ENCODE data around the gene KLRF2.
A peak's percentile ranks its signal among the peaks of the same experiment; 100 is the strongest.

KLRF2 gene

DNA sequence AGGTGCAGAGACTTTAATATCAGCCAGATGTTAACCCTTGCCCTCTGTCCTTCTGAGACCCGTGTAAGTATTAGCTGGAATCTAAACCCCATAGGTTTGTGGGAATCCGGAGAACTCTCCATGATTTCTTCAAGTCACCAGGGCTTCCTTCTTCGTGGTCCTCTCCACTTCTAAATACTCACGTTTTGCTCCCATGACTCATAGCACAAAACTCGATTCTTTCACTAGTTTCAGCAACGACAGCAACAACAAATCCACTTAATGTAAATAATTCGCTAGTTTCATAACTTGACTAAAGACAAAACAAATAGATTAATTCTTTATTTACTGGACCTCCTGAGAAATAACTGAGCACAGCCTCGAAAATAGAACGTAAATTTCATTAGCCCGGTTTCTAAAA lies 55.3 kb downstream of the KLRF2 start:
- Histone ChIP-seq H3K27ac (replicated peaks) (no peak overlapping the region), H3K4me3 (replicated peaks; ENCODE audit: insufficient read depth, low read length) (no peak overlapping the region), H3K27me3 (ENCODE audit: insufficient read depth, poor library complexity, severe bottlenecking) (no peaks in the 10 kb centered on the region)
- no peak for DNase-seq (ENCODE audit: low read depth in 1 of 2, low spot score in 1 of 2)
- TF ChIP-seq, protein P1, sequence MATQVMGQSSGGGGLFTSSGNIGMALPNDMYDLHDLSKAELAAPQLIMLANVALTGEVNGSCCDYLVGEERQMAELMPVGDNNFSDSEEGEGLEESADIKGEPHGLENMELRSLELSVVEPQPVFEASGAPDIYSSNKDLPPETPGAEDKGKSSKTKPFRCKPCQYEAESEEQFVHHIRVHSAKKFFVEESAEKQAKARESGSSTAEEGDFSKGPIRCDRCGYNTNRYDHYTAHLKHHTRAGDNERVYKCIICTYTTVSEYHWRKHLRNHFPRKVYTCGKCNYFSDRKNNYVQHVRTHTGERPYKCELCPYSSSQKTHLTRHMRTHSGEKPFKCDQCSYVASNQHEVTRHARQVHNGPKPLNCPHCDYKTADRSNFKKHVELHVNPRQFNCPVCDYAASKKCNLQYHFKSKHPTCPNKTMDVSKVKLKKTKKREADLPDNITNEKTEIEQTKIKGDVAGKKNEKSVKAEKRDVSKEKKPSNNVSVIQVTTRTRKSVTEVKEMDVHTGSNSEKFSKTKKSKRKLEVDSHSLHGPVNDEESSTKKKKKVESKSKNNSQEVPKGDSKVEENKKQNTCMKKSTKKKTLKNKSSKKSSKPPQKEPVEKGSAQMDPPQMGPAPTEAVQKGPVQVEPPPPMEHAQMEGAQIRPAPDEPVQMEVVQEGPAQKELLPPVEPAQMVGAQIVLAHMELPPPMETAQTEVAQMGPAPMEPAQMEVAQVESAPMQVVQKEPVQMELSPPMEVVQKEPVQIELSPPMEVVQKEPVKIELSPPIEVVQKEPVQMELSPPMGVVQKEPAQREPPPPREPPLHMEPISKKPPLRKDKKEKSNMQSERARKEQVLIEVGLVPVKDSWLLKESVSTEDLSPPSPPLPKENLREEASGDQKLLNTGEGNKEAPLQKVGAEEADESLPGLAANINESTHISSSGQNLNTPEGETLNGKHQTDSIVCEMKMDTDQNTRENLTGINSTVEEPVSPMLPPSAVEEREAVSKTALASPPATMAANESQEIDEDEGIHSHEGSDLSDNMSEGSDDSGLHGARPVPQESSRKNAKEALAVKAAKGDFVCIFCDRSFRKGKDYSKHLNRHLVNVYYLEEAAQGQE (IDR thresholded peaks at IDR 0.05; ENCODE audit: insufficient replicate concordance, low read depth), result no peak
- TF ChIP-seq SPI1 (IDR thresholded peaks at IDR 0.05; ENCODE audit: borderline replicate concordance, low read depth) (no peak), GABPA (IDR thresholded peaks at IDR 0.05; ENCODE audit: low read depth) (no peak), POLR2AphosphoS5 (IDR thresholded peaks at IDR 0.05; ENCODE audit: low read depth) (no peak)
- TF ChIP-seq, protein P2, sequence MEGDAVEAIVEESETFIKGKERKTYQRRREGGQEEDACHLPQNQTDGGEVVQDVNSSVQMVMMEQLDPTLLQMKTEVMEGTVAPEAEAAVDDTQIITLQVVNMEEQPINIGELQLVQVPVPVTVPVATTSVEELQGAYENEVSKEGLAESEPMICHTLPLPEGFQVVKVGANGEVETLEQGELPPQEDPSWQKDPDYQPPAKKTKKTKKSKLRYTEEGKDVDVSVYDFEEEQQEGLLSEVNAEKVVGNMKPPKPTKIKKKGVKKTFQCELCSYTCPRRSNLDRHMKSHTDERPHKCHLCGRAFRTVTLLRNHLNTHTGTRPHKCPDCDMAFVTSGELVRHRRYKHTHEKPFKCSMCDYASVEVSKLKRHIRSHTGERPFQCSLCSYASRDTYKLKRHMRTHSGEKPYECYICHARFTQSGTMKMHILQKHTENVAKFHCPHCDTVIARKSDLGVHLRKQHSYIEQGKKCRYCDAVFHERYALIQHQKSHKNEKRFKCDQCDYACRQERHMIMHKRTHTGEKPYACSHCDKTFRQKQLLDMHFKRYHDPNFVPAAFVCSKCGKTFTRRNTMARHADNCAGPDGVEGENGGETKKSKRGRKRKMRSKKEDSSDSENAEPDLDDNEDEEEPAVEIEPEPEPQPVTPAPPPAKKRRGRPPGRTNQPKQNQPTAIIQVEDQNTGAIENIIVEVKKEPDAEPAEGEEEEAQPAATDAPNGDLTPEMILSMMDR (IDR thresholded peaks at IDR 0.05; ENCODE audit: insufficient read depth, low read length), result no peak

DNA sequence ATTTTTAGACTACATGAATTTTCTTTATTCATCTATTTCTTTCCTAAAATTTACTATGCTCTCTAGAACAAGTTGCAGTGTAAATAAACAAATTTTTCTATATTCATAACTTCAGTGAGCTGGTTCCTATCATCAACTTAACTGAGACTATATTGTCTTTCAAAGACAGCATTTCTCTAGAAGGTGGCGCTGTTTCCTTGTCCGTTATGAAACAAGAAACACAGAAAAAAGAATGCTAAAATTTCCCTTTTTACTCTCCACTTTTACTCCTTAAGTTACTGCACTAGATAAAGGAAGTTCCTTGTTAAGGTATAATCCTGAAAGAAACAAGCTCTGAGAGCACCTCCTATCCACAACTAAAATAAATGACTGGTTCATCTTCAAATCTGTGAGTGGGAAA lies 59.1 kb downstream of the KLRF2 start:
- Histone ChIP-seq H3K27ac (replicated peaks) (no peak overlapping the region), H3K4me3 (replicated peaks; ENCODE audit: insufficient read depth, low read length) (no peak overlapping the region), H3K27me3 (ENCODE audit: insufficient read depth, poor library complexity, severe bottlenecking) (no peaks in the 10 kb centered on the region)
- DNase-seq (ENCODE audit: low read depth in 1 of 2, low spot score in 1 of 2), result peak in 1 of 2 experiments; percentile 54
- no peak for TF ChIP-seq SPI1 (IDR thresholded peaks at IDR 0.05; ENCODE audit: borderline replicate concordance, low read depth)
- TF ChIP-seq, protein P2 (IDR thresholded peaks at IDR 0.05; ENCODE audit: insufficient read depth, low read length), result peak; percentile 38

GRCh38 chr12:9941838-9942237 lies 60.5 kb downstream of the KLRF2 start:
- TF ChIP-seq, protein P2 (IDR thresholded peaks at IDR 0.05; ENCODE audit: insufficient read depth, low read length), result no peak
- TF ChIP-seq SPI1 (IDR thresholded peaks at IDR 0.05; ENCODE audit: borderline replicate concordance, low read depth) (no peak), POLR2AphosphoS5 (IDR thresholded peaks at IDR 0.05; ENCODE audit: low read depth) (no peak), GABPA (IDR thresholded peaks at IDR 0.05; ENCODE audit: low read depth) (no peak)
- TF ChIP-seq, protein P1 (IDR thresholded peaks at IDR 0.05; ENCODE audit: insufficient replicate concordance, low read depth), result no peak
- DNase-seq (ENCODE audit: low read depth in 1 of 2, low spot score in 1 of 2), result no peak
- H3K27me3 ChIP-seq (ENCODE audit: insufficient read depth, poor library complexity, severe bottlenecking), result no peaks in the 10 kb centered on the region
- no peak overlapping the region for H3K4me3 ChIP-seq (replicated peaks; ENCODE audit: insufficient read depth, low read length)
- H3K27ac ChIP-seq (replicated peaks), result no peak overlapping the region

- TF ChIP-seq POLR2AphosphoS5 (IDR thresholded peaks at IDR 0.05; ENCODE audit: low read depth) (no peak), SPI1 (IDR thresholded peaks at IDR 0.05; ENCODE audit: borderline replicate concordance, low read depth) (no peak), GABPA (IDR thresholded peaks at IDR 0.05; ENCODE audit: low read depth) (no peak)
- TF ChIP-seq, protein P1 (IDR thresholded peaks at IDR 0.05; ENCODE audit: insufficient replicate concordance, low read depth), result no peak
- TF ChIP-seq, protein P2 (IDR thresholded peaks at IDR 0.05; ENCODE audit: insufficient read depth, low read length), result no peak
- Histone ChIP-seq H3K4me3 (replicated peaks; ENCODE audit: insufficient read depth, low read length) (no peak overlapping the region), H3K27ac (replicated peaks) (no peak overlapping the region), H3K27me3 (ENCODE audit: insufficient read depth, poor library complexity, severe bottlenecking) (no peaks in the 10 kb centered on the region)
- no peak for DNase-seq (ENCODE audit: low read depth in 1 of 2, low spot score in 1 of 2)
Measured at GRCh38 chr12:9943240-9943639, 62.0 kb downstream of the KLRF2 start.

All from HL-60 (cell line).